ENCODE data around the gene PEMT. TPM values are rescaled to one million over a fixed set of nuclear protein-coding genes. Genes with fewer than 3 reads are reported as not detected.

The PEMT gene
- total and polyA plus RNA-seq, 10 donors = 8.9 to 21.3 (median 14.8) TPM

DNA sequence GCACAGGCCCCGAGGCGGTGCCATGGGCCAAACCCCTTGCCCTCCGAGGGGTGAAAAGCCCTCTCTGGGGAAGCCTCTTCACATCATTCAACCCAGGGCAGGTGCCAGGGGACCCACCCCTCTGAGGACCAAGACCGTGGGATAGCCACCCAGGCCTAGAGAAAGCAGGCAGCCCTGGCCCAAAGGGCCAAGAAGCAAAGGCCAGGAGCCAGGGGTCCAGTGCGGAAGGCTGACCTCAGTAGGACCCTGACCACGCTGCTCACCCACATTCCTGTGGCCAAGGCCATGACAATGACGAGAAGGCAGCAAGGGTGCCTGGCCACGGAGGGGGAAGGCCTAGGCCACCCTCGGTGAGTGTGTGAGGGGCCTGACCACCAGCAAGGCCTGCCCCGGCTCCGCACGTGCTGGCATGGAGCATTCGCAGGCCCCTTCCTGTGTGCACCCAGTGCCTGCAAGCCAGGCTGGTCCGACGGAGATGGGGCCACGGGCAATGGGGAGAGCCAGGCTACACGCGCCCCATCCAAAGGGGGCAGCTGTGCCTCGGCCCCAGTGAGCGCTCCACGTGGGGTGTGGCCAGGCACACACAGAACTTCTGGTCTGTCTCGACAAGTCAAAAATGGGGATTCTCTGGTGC is 70.8 kb downstream of the PEMT start:
- Histone ChIP-seq H3K9me3 (no peaks in the 10 kb centered on the region), H3K27me3 (replicated peaks in 1 of 7) (no peaks in the 10 kb centered on the region), H3K4me1 (no peaks in the 10 kb centered on the region), H3K27ac (no peak overlapping the region), H3K36me3 (peaks cover 0 to 20% (median 7%) of the 10 kb centered on the region in 6 donors), H3K4me3 (no peak overlapping the region)
- intact Hi-C loops (cut with DNase I; ENCODE audit: low total_unique reads) = no loop called here
- DNase-seq = no peak
- TF ChIP-seq, protein P1, sequence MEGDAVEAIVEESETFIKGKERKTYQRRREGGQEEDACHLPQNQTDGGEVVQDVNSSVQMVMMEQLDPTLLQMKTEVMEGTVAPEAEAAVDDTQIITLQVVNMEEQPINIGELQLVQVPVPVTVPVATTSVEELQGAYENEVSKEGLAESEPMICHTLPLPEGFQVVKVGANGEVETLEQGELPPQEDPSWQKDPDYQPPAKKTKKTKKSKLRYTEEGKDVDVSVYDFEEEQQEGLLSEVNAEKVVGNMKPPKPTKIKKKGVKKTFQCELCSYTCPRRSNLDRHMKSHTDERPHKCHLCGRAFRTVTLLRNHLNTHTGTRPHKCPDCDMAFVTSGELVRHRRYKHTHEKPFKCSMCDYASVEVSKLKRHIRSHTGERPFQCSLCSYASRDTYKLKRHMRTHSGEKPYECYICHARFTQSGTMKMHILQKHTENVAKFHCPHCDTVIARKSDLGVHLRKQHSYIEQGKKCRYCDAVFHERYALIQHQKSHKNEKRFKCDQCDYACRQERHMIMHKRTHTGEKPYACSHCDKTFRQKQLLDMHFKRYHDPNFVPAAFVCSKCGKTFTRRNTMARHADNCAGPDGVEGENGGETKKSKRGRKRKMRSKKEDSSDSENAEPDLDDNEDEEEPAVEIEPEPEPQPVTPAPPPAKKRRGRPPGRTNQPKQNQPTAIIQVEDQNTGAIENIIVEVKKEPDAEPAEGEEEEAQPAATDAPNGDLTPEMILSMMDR (IDR thresholded peaks at IDR 0.05 in 8 of 11, conservative IDR thresholded peaks at IDR 0.05 in 3 of 11) = no peak
- no peak for TF ChIP-seq POLR2A (IDR thresholded peaks at IDR 0.05)
- TF ChIP-seq POLR2AphosphoS5 (IDR thresholded peaks at IDR 0.05) = no peak
- WGBS, 5 donors = 89 to 96% (median 91%) methylated on average over 16 to 22 of the region's 22 CpGs

DNA sequence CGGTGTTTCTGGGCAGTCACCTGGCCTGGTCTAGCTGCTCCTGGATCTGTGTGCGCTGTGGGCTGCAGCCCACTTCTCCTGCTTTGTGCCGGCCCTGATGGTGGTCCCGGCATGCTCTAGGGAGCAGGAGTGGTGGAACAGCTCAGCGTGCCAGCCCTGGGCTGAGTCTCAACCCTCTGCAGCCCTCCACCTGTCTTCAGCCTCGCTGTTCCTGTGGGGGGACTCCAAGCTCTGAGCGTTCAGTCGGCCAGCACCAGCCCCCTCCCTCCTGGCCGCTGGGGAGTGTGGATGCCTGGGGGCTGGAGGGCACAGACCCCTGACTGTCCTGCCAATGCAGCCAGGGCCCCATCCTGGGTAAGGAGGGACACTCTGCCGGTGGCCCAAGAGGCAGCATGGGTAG is 71.6 kb downstream of the PEMT start:
- H3K4me3 ChIP-seq = no peak overlapping the region
- H3K4me1 ChIP-seq = no peaks in the 10 kb centered on the region
- H3K36me3 ChIP-seq = peaks cover 0 to 20% (median 7%) of the 10 kb centered on the region in 6 donors
- WGBS, 5 donors = 90 to 97% (median 93%) methylated on average over 6 to 10 of the region's 10 CpGs
- H3K9me3 ChIP-seq = no peaks in the 10 kb centered on the region
- no peak overlapping the region for H3K27ac ChIP-seq
- intact Hi-C loops (cut with DNase I; ENCODE audit: low total_unique reads) = no loop called here
- TF ChIP-seq POLR2AphosphoS5 (IDR thresholded peaks at IDR 0.05) (no peak), POLR2A (IDR thresholded peaks at IDR 0.05) (no peak)
- TF ChIP-seq, protein P1 (IDR thresholded peaks at IDR 0.05 in 8 of 11, conservative IDR thresholded peaks at IDR 0.05 in 3 of 11) = no peak
- H3K27me3 ChIP-seq (replicated peaks in 1 of 7) = no peaks in the 10 kb centered on the region
- DNase-seq = no peak

DNA sequence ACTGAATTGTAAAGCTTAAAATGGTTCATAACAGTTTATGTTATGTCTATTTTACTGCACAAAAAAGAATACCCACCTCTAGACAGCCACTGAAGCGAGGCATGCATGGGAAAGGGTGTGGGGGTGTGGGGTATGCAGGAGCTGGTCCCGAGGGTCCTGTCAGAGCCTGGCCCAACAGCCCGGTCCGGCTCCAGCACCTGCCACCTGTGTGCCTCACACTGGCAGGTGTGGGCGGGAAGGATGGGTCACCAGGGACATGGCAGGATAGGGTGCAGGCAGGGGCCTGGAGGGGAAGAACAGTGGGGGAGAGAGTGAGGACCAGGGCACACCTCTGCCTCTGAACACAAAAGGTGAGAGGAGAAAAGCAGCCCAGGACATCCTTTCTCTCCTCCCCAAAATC is 72.6 kb downstream of the PEMT start:
- WGBS, 5 donors = 74 to 96% (median 90%) methylated on average over 5 of the region's 5 CpGs
- TF ChIP-seq, protein P1 (IDR thresholded peaks at IDR 0.05 in 8 of 11, conservative IDR thresholded peaks at IDR 0.05 in 3 of 11) = no peak
- TF ChIP-seq POLR2AphosphoS5 (IDR thresholded peaks at IDR 0.05) = no peak
- no peak for TF ChIP-seq POLR2A (IDR thresholded peaks at IDR 0.05)
- no peak for DNase-seq
- Histone ChIP-seq H3K4me1 (no peaks in the 10 kb centered on the region), H3K9me3 (no peaks in the 10 kb centered on the region), H3K27me3 (replicated peaks in 1 of 7) (no peaks in the 10 kb centered on the region), H3K27ac (no peak overlapping the region), H3K36me3 (peaks cover 0 to 20% (median 7%) of the 10 kb centered on the region in 6 donors), H3K4me3 (no peak overlapping the region)
- intact Hi-C loops (cut with DNase I; ENCODE audit: low total_unique reads) = no loop called here

DNA sequence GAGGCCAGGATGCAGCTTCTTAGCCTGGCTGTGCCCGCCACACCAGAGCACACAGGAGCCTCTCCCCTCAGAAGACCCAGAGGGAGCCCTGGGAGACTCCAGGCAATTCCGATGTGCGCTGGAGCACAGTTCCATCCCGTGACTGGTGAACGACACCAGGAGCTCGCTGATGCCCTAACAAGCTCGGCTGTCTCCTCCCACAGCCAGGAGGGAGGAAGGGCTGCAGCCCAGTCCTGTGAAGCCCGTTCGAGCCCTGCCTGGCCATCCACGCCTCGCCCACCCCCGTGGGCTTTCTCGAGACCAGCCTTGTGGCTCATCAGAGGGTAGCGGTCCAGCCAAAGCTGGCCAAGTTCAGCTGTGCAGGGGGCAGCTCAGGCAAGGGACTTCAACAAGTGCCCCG is 73.5 kb downstream of the PEMT start:
- H3K9me3 ChIP-seq = no peaks in the 10 kb centered on the region
- H3K27ac ChIP-seq = no peak overlapping the region
- 85 to 100% (median 89%) methylated on average over 2 to 15 of the region's 15 CpGs for WGBS, 5 donors
- intact Hi-C loops (cut with DNase I; ENCODE audit: low total_unique reads) = no loop called here
- H3K27me3 ChIP-seq (replicated peaks in 1 of 7) = no peaks in the 10 kb centered on the region
- H3K36me3 ChIP-seq = peaks cover 0 to 20% (median 7%) of the 10 kb centered on the region in 6 donors
- no peak overlapping the region for H3K4me3 ChIP-seq
- no peaks in the 10 kb centered on the region for H3K4me1 ChIP-seq
- TF ChIP-seq, protein P1 (IDR thresholded peaks at IDR 0.05 in 8 of 11, conservative IDR thresholded peaks at IDR 0.05 in 3 of 11) = no peak
- no peak for TF ChIP-seq POLR2A (IDR thresholded peaks at IDR 0.05)
- no peak for TF ChIP-seq POLR2AphosphoS5 (IDR thresholded peaks at IDR 0.05)
- DNase-seq = no peak
